ENCODE data around the gene RUBCN.

Gene RUBCN

DNA sequence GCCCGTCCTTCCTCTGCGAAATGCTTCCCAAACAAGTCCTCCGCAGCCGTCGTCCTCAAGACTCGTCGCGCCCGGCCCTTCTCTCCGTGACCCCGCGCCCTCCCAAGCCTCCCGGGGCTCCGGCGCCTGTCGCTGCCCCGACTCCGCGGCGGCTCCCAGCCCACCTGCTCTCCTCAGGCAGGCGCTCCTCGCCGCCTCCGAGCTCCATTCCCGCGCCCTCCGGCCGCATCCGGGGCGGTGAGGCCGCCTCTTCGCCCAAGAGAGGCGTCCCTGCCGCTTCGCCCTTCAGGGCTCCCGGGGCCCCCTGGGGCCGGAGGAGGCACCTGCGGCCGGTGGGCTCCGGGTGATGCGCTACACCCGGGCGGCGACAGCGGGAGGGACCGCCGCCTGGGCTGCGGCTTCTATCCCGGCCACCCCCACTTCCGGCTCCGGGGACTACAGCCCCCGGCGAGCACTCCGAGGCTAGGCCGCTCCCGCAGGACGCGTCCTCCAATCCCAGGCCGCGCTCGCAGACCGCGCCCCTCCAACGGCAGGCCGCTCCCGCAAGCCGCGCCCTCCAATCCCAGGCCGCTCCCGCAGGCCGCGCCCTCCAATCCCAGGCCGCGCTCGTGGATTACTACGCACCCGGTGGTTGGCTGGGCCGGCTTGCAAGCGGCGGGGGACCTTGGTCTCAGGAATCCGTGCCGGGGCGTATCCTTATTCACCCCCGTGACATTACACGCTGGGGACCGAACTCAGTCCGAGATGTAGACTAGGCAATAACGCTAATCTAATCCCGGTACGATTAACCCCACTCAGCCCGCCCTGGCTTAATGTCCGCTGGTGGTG is at the start of gene RUBCN:
Gene RUBCN (minus strand): TSS at position 414 of the 828 bp plus-strand sequence. CDS start 185 bp downstream, at position 229.
- peak; percentile 56 to 84 for DNase-seq (ENCODE audit: low read depth in 2 of 2, low spot score in 1 of 2)

GRCh38 chr3:197784019-197784585 is 47.4 kb upstream of the RUBCN start:
- no peak for DNase-seq (ENCODE audit: low read depth in 2 of 2, low spot score in 1 of 2)

GRCh38 chr3:197782230-197782629 is 45.5 kb upstream of the RUBCN start:
- no peak for DNase-seq (ENCODE audit: low read depth in 2 of 2, low spot score in 1 of 2)

GRCh38 chr3:197775317-197775716 is 38.6 kb upstream of the RUBCN start:
- DNase-seq (ENCODE audit: low read depth in 2 of 2, low spot score in 1 of 2), result no peak

DNA sequence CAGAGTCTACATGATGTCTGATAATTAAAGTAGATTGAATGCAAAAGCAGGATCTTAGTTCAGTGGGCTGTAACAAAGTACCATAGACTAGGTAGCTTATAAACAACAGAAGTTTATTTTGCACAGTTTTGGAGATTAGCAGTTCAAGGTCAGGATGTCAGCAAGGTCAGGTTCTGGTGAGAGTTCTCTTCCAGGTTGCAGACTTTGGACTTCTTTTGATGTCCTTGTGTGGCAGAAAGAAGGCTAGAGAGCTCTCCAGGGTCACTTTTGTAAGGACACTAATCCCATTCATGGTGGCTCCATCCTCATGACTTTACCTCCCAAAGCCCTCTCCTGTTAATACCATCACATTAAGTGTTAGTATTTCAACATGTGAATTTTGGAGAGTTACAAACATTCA is 25.1 kb upstream of the RUBCN start:
- DNase-seq (ENCODE audit: low read depth in 2 of 2, low spot score in 1 of 2), result no peak

- no peak for DNase-seq (ENCODE audit: low read depth in 2 of 2, low spot score in 1 of 2)
Measured at GRCh38 chr3:197758512-197758911, 21.8 kb upstream of the RUBCN start.

DNA sequence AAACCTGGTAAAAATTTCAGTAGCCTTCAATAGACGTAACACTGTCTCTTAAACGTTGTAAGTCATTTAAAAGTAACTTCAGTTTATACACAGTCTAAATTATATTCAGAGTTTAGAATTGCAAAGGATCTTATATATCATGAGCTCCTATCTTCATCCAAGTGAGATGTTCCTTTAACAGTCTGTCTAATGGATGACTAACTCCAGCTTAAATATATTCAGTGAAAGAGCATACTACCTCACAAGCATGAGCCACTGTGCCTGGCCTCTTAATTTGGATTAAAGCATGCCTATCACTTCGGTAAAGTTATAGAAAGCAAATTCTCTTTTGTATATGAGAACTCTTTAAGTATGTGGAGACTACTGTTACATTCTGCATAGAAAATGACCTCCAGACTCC is 20.0 kb upstream of the RUBCN start:
- no peak for DNase-seq (ENCODE audit: low read depth in 2 of 2, low spot score in 1 of 2)

- DNase-seq (ENCODE audit: low read depth in 2 of 2, low spot score in 1 of 2), result no peak
Measured at GRCh38 chr3:197753263-197753662, 16.6 kb upstream of the RUBCN start.

DNA sequence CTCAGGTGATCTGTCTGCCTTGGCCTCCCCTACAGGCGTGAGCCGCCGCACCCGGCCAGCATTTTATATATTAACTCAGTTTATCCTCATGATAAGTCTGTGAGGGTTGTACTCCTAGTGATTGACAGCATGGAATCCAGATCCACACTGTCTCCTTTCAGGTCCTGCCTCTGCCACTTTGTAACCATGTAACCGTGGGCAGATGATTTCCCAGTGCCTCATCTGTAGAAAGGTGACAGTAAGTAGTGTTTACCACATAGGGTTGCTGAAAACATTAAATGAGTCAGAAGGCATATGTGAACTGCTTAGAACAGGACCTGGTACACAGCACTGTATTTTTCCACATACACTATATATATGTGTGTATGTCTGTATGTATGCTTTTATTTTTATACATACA is 15.4 kb upstream of the RUBCN start:
- no peak for DNase-seq (ENCODE audit: low read depth in 2 of 2, low spot score in 1 of 2)

DNA sequence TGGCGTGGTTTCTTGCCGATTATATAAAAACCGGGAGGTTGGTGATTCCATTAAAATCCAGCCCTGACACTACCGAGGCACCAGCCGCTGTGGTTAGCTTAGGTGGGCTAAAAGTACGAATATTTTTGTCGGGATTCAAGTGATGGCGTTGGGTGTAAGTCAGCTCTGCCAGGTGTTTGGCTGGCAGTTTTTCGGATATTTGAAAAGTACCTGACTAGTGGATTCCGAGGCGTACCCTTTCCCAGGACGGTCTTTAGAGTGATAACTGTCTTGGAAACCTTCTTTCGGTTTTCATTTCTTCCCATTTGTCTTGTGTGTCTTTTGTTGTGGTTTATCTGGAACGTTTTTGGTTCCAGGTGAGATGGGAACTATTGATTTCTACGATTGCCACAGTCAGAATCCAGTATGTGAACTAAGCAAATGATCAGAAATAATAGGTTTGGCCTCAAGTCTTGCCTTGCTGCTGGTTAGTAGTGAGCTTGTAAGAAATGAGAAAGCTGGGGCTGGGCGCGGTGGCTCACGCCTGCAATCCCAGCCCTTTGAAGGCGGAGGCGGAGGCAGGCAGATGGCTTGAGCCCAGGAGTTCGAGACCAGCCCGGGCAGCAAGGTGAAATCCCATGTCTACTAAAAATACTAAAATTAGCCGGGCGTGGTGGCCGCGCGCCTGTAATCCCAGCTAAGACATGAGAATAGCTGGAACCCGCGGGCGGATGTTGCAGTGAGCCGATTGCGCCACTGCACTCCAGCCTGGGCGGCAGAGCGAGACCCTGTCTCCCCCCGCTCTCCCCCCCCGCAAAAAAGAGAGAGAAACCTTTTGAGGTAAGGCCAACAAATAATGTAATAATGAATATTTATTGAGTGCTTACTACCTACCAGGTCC is 14.4 kb upstream of the RUBCN start:
- DNase-seq (ENCODE audit: low read depth in 2 of 2, low spot score in 1 of 2), result peak in 1 of 2 donors; percentile 6

DNA sequence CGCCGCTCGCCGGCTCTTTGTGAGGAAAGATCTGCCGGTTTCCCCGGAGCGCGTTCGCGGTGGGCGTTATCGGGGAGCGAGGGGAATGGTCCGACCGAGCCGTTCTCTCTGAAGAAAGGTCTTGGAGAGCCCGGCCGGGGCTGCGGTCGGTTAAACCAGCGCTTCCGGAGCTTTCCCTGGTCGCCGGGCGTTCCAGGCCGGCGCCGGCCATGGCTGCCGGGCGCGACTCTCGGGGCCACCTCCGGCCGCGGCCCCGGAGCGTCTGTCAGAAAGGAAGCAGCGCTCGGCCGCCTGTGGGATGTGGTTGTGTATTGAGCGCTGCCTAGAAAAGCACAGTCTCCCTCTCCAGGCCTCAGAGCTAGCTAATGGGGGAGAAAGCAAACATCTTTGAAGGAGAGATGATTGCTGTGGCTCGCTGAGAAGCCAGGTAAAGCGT is 13.7 kb upstream of the RUBCN start:
- peak in 1 of 2 donors; percentile 27 for DNase-seq (ENCODE audit: low read depth in 2 of 2, low spot score in 1 of 2)

DNA sequence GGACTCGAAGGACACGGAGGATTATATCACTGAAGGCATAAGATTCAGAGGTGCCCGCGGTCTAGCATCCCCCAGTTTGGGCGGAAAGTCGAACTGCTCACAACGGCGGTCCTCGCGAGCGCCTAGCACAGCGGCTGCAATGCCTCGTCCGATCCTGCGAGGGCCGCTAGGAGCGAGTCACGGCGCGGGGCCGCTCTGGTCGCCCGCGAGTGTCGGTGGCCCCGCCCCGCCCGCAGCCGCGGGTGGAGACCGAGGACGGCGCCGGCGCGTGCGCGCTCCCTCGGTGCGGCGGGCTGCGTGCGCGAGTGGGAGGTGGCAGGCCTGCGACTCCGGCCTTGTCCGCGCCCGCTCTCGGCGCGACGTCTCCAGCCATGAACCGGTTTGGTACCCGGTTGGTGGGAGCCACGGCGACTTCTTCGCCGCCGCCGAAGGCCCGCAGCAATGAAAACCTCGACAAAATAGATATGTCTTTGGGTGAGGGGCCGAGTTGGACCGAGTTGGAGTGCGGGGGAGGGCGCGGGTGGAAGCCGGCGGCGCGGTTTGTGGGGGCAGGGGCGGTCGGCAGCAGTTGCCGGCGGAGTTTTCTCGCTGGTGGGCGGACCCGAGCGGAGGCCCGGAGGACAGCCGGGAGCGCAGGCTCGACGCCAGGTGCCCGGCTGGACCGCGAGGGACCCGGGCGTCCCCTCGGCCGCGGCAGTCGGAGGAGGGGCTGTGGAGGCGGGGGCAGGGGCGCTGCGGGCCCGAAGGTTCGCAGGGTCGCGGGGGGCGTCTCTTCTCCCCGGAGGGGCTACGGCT is 13.1 kb upstream of the RUBCN start, which contains the start of gene FYTTD1:
Gene FYTTD1 (plus strand): TSS at position 283 of the 795 bp plus-strand sequence. CDS start 89 bp downstream, at position 372.
- peak; percentile 64 to 79 for DNase-seq (ENCODE audit: low read depth in 2 of 2, low spot score in 1 of 2)

DNA sequence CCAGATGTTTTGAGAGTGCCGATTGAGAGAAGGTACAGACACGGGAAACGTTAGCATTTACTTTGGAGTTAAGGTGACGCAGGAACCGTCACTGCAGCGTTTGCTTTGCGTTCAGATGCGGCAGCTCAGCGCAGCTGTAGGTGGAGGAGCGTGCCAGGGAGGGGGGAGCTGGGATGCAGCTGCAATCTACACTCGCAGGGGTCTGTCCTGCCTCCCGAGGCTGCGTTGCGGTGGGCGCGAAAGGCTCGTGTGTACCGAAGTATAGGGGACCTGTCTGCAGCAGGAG is 12.6 kb upstream of the RUBCN start:
- DNase-seq (ENCODE audit: low read depth in 2 of 2, low spot score in 1 of 2), result no peak

DNA sequence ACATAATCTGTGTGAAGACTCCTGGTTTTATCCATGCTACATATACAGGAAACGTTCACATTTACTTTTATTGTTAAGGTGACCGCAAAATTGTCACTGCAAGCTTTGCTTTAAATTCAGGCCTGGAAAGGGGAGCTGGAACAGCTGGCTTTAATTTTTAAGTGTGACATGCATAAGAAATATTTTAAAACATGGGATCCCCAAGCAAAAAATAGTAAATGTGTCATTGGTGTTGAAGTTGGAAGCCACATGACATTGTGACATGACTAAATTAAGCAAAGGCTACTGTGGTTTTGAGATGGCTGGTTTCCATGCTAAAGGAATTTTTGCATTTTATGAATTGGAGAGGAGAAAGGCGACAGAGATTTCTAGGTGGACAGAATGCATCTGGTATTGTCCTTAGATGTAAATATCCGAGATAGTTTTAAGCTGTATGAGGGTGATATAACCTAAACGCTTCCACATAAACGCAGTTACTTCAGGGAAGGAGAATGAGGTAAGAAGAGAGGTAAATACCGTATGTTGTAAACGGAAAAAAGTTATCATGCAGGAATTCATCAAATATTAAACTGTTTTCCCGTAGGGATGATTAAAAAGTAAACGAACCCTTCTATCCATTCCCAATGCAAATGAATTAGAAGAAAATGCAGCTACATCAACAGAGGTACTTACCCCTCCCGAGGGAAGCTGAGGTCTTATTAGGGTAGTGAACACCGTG is 12.1 kb upstream of the RUBCN start:
- DNase-seq (ENCODE audit: low read depth in 2 of 2, low spot score in 1 of 2), result no peak

- no peak for DNase-seq (ENCODE audit: low read depth in 2 of 2, low spot score in 1 of 2)
Measured at GRCh38 chr3:197746801-197747237, 10.1 kb upstream of the RUBCN start.

DNA sequence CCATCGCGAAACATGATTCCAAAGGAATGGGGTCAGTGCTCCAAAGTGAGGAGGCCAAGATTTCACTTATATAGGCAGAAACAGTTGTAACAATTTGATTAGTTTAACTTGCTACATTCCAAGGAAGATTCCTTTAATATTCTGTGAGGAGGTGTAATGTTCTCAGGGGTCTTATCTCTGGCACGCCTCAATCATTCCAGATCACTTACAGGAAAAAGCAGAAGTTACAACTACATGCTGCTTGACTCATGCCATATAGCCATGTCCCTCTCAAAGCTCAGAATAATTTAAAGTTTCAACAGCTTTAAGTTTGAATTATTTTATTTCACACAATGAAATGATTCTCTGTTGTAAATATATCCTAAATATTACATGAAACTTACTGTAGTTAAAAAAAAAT is 9.5 kb upstream of the RUBCN start:
- DNase-seq (ENCODE audit: low read depth in 2 of 2, low spot score in 1 of 2), result no peak

DNA sequence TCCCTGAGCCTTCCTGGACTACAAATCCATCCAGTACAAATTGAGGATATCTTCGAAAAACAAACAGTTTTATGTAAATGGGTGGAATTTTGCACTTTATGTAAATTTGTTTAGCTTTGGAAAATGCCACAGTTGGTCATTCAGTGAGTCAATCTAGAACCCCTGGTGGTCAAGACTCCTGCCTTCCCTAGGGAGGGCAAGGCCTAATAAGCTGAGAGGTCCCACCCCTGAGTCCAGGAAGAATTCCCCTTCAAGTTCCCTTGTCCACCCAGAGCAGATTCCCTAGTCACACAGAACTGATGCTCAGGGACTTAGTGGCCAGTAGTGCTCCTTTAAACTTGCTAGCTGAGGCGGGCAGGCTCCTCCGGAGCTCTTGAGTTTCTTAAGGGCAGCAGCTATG is 6.1 kb upstream of the RUBCN start:
- DNase-seq (ENCODE audit: low read depth in 2 of 2, low spot score in 1 of 2), result no peak

DNA sequence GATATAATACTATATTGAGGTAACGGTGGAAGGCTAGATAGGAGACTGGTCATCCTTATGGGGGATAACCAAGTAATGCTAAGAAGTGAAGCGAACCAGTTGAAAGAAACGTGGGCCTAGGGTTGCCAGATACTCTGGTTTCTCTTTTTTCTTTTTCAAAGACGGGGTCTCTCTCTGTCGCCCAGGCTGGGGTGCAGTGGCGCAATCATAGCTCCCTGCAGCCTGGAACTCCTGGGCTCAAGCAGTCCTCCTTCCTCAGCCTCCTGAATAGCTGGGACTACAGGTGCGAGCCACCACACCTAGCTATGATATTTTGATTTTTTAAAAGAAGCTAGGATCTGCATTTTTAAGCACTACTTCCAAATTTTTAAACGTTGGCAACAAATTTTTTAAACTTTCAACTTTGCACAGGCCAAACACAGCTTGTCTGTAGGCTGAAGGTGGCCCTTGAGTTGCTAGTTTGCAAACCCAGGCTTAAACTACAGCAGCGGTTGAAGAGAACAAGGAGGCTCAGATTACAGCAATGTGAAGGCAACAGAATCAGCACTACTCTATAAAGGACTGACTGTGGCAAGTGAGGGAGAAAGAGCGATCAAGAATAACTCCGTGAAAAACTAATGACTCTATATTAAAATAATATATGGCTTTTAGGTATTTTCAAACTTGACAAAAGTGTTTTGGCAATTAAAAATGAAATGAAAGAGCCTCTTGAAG is 1.2 kb upstream of the RUBCN start:
- DNase-seq (ENCODE audit: low read depth in 2 of 2, low spot score in 1 of 2), result no peak

DNA sequence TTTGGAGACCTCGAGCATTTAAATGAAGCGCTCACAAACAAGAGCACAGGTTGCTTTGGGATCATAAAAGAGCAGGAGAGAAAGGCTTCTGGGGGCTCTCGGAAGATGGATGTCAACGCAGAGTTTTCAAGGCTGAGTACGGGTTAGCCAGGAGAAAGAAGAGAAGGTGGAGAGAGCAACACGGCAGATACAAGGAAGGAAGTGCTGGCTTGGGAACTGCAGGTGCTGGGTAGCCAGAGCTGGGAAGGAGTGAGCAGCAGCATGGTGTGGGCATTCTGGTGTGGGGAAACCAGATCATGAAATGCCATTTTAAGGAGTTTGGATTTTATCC is 580 bp upstream of the RUBCN start:
- DNase-seq (ENCODE audit: low read depth in 2 of 2, low spot score in 1 of 2), result no peak

GRCh38 chr3:197736010-197736490 is 654 bp downstream of the RUBCN start:
- no peak for DNase-seq (ENCODE audit: low read depth in 2 of 2, low spot score in 1 of 2)
